Mesendoderm (in vitro differentiated cells): ENCODE measurements around the gene NPHP3. TPM values are rescaled to one million over a fixed set of nuclear protein-coding genes. Genes with fewer than 3 reads are reported as not detected.

Experiments
- DNase-seq: peaks from one replicate; pipeline ENCODE4 v3.0.0; 2013
- H2AK5ac ChIP-seq: 2 replicates; pipeline ENCODE4 v1.6.1; 2013; ENCODE audit warnings: low read length, inconsistent platforms
- H2BK120ac ChIP-seq: 2 replicates; pipeline ENCODE4 v1.6.1; 2013; ENCODE audit warnings: low read depth, mild to moderate bottlenecking, low read length, moderate library complexity, mixed read lengths
- H2BK15ac ChIP-seq: replicated peaks from 2 replicates; pipeline ENCODE4 v1.6.1; 2013; ENCODE audit warnings: low read depth, mild to moderate bottlenecking, moderate library complexity
- H2BK5ac ChIP-seq: 2 replicates; pipeline ENCODE4 v1.6.1; 2013; ENCODE audit warnings: low read length, inconsistent platforms
- H3K18ac ChIP-seq: 2 replicates; pipeline ENCODE4 v1.6.1; 2013; ENCODE audit warnings: mild to moderate bottlenecking, low read length, mixed read lengths
- H3K23ac ChIP-seq: one replicate; pipeline ENCODE4 v1.6.1; 2013; ENCODE audit warnings: low read length
- H3K27ac ChIP-seq: 2 replicates; pipeline ENCODE4 v1.5.1; 2013; ENCODE audit warnings: low read depth, mild to moderate bottlenecking, inconsistent platforms, low read length, moderate library complexity
- H3K27me3 ChIP-seq: 2 replicates; pipeline ENCODE4 v1.6.1; 2013; ENCODE audit warnings: low read length, control low read depth, mild to moderate bottlenecking, inconsistent platforms; ENCODE audit not compliant: insufficient read depth, poor library complexity
- H3K36me3 ChIP-seq: 2 replicates; pipeline ENCODE4 v1.6.1; 2013; ENCODE audit warnings: low read length, inconsistent platforms; ENCODE audit not compliant: control insufficient read depth, insufficient read depth
- H3K4ac ChIP-seq: one replicate; pipeline ENCODE4 v1.6.1; 2013; ENCODE audit warnings: low read depth, mild to moderate bottlenecking, low read length, moderate library complexity
- H3K4me1 ChIP-seq: 2 replicates; pipeline ENCODE4 v1.6.1; 2013; ENCODE audit warnings: low read depth, low read length, inconsistent platforms; ENCODE audit not compliant: control insufficient read depth
- H3K4me2 ChIP-seq: 2 replicates; pipeline ENCODE4 v1.6.1; 2013; ENCODE audit warnings: low read length
- H3K4me3 ChIP-seq: 2 replicates; pipeline ENCODE4 v1.5.1; 2013; ENCODE audit warnings: mild to moderate bottlenecking, low read length
- H3K56ac ChIP-seq: one replicate; pipeline ENCODE4 v1.6.1; 2013; ENCODE audit warnings: low read length
- H3K79me1 ChIP-seq: 2 replicates; pipeline ENCODE4 v1.6.1; 2013; ENCODE audit warnings: low read length, inconsistent platforms
- H3K79me2 ChIP-seq: 2 replicates; pipeline ENCODE4 v1.6.1; 2013; ENCODE audit warnings: mild to moderate bottlenecking, low read length; ENCODE audit not compliant: control insufficient read depth, insufficient read depth
- H3K9ac ChIP-seq: 2 replicates; pipeline ENCODE4 v1.6.1; 2013; ENCODE audit warnings: low read length, inconsistent platforms
- H4K5ac ChIP-seq: one replicate; pipeline ENCODE4 v1.6.1; 2013; ENCODE audit warnings: low read length
- H4K8ac ChIP-seq: one replicate; pipeline ENCODE4 v1.6.1; 2013; ENCODE audit warnings: low read depth, mild to moderate bottlenecking, control low read depth, low read length, moderate library complexity
- WGBS: extraction: QIAGEN DNeasy Blood & Tissue Kit; methylation state at CpG from one replicate; pipeline ENCODE4 v1.1.7; 2013; ENCODE audit warnings: low lambda C conversion rate, missing lambda C conversion rate; ENCODE audit not compliant: insufficient coverage; ENCODE audit errors: extremely low coverage; 5-methylcytosine and 5-hydroxymethylcytosine counted together
- polyA plus RNA-seq, 2 experiments: library from polyadenylated mRNA; stranded (reverse); fragments of 200-250 nt; gene quantifications; one replicate each; pipeline ENCODE4 v1.2.3, GENCODE V29; 2013

Gene NPHP3
- 6.6 TPM for polyA plus RNA-seq (2013, experiment 1 of 2)
- polyA plus RNA-seq (2013, experiment 2 of 2) = 6.8 TPM

- peaks cover 2% of the 10 kb centered on the region for H3K79me1 ChIP-seq
- H3K4me2 ChIP-seq = peak within 1 kb of the TSS; percentile 67
- H2AK5ac ChIP-seq = no peak within 1 kb of the TSS
- H3K27me3 ChIP-seq = no peaks in the 10 kb centered on the region
- H2BK15ac ChIP-seq = no peak within 1 kb of the TSS
- H3K79me2 ChIP-seq = peaks cover 2% of the 10 kb centered on the region
- H3K18ac ChIP-seq = peak within 1 kb of the TSS; percentile 97
- peak within 1 kb of the TSS; percentile 29 for H3K23ac ChIP-seq
- H4K8ac ChIP-seq = peak within 1 kb of the TSS; percentile 78
- H2BK5ac ChIP-seq = peak within 1 kb of the TSS; percentile 57
- H3K27ac ChIP-seq = peak within 1 kb of the TSS; percentile 95
- no CpG with 5 or more reads among the region's 96 CpGs for WGBS
- peak within 1 kb of the TSS; percentile 89 for H3K4ac ChIP-seq
- peak within 1 kb of the TSS; percentile 44 for H4K5ac ChIP-seq
- DNase-seq = peak; percentile 96
- H3K36me3 ChIP-seq = no peaks in the 10 kb centered on the region
- peak within 1 kb of the TSS; percentile 72 for H3K4me3 ChIP-seq
- H3K9ac ChIP-seq = peak within 1 kb of the TSS; percentile 84
- no peak within 1 kb of the TSS for H2BK120ac ChIP-seq
- H3K56ac ChIP-seq = peak within 1 kb of the TSS; percentile 93
- H3K4me1 ChIP-seq = peaks cover 2% of the 10 kb centered on the region
These were observed at the start of gene NPHP3 for GRCh38 chr3:132722165-132723023. Gene NPHP3 (minus strand): TSS chr3:132722409. CDS start chr3:132722355, 54 bp downstream.

- Histone ChIP-seq H3K27ac (no peak overlapping the region), H2BK120ac (no peak overlapping the region), H3K4ac (no peak overlapping the region), H3K9ac (no peak overlapping the region), H3K4me2 (no peak overlapping the region), H4K8ac (no peak overlapping the region), H4K5ac (no peak overlapping the region), H3K18ac (no peak overlapping the region), H3K79me2 (no peaks in the 10 kb centered on the region), H3K79me1 (no peaks in the 10 kb centered on the region), H2BK15ac (no peak overlapping the region), H2BK5ac (no peak overlapping the region), H3K4me1 (no peaks in the 10 kb centered on the region), H3K27me3 (no peaks in the 10 kb centered on the region), H3K4me3 (no peak overlapping the region), H3K56ac (no peak overlapping the region), H3K36me3 (no peaks in the 10 kb centered on the region), H3K23ac (no peak overlapping the region), H2AK5ac (no peak overlapping the region)
- no peak for DNase-seq
- 100% methylated on average over 1 of the region's 2 CpGs for WGBS
These were observed 36.5 kb upstream of the NPHP3 start for GRCh38 chr3:132758740-132759139.

GRCh38 chr3:132756108-132756650, 34.0 kb upstream of the NPHP3 start:
- H3K9ac ChIP-seq = no peak overlapping the region
- H3K4me1 ChIP-seq = no peaks in the 10 kb centered on the region
- H4K8ac ChIP-seq = no peak overlapping the region
- H3K79me2 ChIP-seq = no peaks in the 10 kb centered on the region
- WGBS = no CpG with 5 or more reads among the region's 3 CpGs
- H3K4me2 ChIP-seq = no peak overlapping the region
- H3K4me3 ChIP-seq = no peak overlapping the region
- no peak overlapping the region for H3K4ac ChIP-seq
- no peak overlapping the region for H2BK5ac ChIP-seq
- no peak overlapping the region for H4K5ac ChIP-seq
- no peaks in the 10 kb centered on the region for H3K79me1 ChIP-seq
- H3K56ac ChIP-seq = no peak overlapping the region
- H3K36me3 ChIP-seq = no peaks in the 10 kb centered on the region
- DNase-seq = no peak
- no peak overlapping the region for H3K23ac ChIP-seq
- H2AK5ac ChIP-seq = no peak overlapping the region
- H2BK15ac ChIP-seq = no peak overlapping the region
- no peaks in the 10 kb centered on the region for H3K27me3 ChIP-seq
- no peak overlapping the region for H2BK120ac ChIP-seq
- no peak overlapping the region for H3K18ac ChIP-seq
- H3K27ac ChIP-seq = no peak overlapping the region

- H3K23ac ChIP-seq = no peak overlapping the region
- no peak overlapping the region for H2AK5ac ChIP-seq
- H3K27me3 ChIP-seq = no peaks in the 10 kb centered on the region
- no peak overlapping the region for H3K9ac ChIP-seq
- H3K79me1 ChIP-seq = no peaks in the 10 kb centered on the region
- DNase-seq = no peak
- no peak overlapping the region for H3K56ac ChIP-seq
- H2BK15ac ChIP-seq = no peak overlapping the region
- H3K79me2 ChIP-seq = no peaks in the 10 kb centered on the region
- no peak overlapping the region for H3K27ac ChIP-seq
- H3K36me3 ChIP-seq = no peaks in the 10 kb centered on the region
- H4K5ac ChIP-seq = no peak overlapping the region
- H2BK120ac ChIP-seq = no peak overlapping the region
- no peak overlapping the region for H3K4ac ChIP-seq
- no peak overlapping the region for H4K8ac ChIP-seq
- H3K4me2 ChIP-seq = no peak overlapping the region
- no peak overlapping the region for H3K4me3 ChIP-seq
- H3K4me1 ChIP-seq = no peaks in the 10 kb centered on the region
- H2BK5ac ChIP-seq = no peak overlapping the region
- H3K18ac ChIP-seq = no peak overlapping the region
These were observed 31.7 kb upstream of the NPHP3 start for GRCh38 chr3:132753946-132754345.

GRCh38 chr3:132749786-132750185, 27.6 kb upstream of the NPHP3 start:
- no peak for DNase-seq
- no peaks in the 10 kb centered on the region for H3K36me3 ChIP-seq
- H2BK120ac ChIP-seq = no peak overlapping the region
- no peak overlapping the region for H3K56ac ChIP-seq
- no peak overlapping the region for H3K4me2 ChIP-seq
- H3K27ac ChIP-seq = no peak overlapping the region
- H3K79me2 ChIP-seq = no peaks in the 10 kb centered on the region
- no peak overlapping the region for H3K4ac ChIP-seq
- H3K23ac ChIP-seq = no peak overlapping the region
- H3K79me1 ChIP-seq = no peaks in the 10 kb centered on the region
- no peaks in the 10 kb centered on the region for H3K27me3 ChIP-seq
- no CpG with 5 or more reads among the region's 1 CpG for WGBS
- no peak overlapping the region for H2AK5ac ChIP-seq
- H4K8ac ChIP-seq = no peak overlapping the region
- H2BK5ac ChIP-seq = no peak overlapping the region
- no peak overlapping the region for H2BK15ac ChIP-seq
- no peaks in the 10 kb centered on the region for H3K4me1 ChIP-seq
- H3K9ac ChIP-seq = no peak overlapping the region
- H3K18ac ChIP-seq = no peak overlapping the region
- H3K4me3 ChIP-seq = no peak overlapping the region
- no peak overlapping the region for H4K5ac ChIP-seq
